ENCODE data around the gene COX14.
"Not testable (repeated sequence)": the region's sequence is repeated elsewhere in the genome, so short reads cannot be mapped to it uniquely, and the experiment has no call there.

Gene COX14

GRCh38 chr12:50107416-50108268, 4.4 kb upstream of the COX14 start:
- DNase-seq (ENCODE audit: low spot score): no peak

DNA sequence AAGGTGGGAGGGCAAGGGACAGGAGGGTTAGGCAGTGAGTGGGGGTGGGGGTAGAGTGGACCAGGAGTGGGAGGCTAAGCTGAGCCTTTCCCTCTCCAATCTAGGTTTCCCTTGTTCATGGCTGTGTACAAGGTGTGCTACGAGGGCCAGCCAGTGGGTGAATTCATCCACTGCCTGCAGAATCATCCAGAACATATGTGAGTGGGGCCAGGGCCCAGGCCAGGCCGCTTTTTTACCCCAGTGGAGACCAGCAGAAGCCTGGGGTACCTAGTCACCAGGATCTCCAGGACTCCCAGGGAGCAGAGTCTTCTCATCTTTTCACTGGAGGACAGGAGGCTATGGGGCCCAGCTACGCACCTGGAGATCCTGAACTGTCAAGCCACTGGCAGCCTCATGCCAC, 2.7 kb upstream of the COX14 start:
- DNase-seq (ENCODE audit: low spot score): no peak

DNA sequence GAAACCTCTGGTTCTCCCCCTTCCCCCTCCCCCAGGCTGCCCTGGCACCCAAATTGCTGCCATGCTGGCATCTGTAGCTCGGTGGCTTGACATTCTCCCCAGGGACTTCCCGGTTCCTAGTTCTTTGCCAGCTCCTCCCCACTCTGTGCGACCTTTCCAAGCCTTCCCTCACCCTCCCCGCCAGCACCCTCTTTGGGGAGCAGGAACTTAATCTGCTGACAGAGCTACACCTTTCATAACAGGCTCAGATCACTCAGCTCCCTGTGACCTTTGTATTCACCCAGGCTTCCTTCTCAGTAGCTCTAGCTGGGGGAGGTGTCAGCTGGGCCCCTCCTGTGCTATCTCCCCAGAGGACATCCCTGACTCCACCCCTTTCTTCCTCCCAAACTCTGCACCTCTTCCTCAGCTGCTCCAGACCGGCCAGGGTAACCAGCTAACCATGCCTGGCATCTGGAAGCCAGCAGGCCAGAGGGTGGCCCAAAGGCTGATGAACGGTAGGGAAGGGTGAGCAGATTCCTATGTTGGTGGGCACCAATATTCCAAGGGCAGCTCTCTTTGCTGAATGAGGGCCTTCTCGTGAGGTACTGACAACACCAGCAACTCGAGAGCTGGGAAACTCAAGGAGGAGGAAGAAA, 1.8 kb upstream of the COX14 start:
- DNase-seq (ENCODE audit: low spot score): peak; percentile 46

DNA sequence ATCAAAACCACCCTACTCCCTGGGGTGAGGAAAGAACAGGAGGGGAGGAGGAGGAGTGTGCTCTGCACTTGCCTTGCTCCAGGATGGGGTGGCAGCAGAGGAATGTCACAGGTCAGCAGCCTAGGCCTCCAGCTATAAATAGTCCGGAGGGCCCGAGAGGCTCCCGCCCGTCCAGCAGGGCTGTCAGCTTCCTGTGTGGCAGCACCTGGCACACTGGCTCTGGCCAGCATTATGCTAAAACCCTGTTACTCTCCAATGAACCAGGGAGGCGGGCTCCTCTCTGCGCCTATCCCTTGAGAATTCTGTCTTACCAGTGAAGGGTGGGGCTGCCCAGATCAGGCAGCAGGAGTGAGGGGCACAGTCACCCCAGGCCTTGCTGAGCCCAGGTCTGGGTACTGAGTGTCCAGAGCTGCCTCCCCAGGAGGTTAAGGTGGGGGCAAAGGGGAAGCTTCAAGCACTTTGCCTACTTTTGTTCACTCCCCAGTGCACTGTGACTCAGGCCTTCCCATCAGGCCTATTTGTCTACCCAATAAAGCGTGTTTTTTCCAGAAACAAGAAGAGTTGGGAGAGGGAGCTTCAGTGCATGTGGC, 1.2 kb upstream of the COX14 start:
- DNase-seq (ENCODE audit: low spot score): peak; percentile 45

GRCh38 chr12:50111395-50111692, 692 bp upstream of the COX14 start:
- no peak for DNase-seq (ENCODE audit: low spot score)

DNA sequence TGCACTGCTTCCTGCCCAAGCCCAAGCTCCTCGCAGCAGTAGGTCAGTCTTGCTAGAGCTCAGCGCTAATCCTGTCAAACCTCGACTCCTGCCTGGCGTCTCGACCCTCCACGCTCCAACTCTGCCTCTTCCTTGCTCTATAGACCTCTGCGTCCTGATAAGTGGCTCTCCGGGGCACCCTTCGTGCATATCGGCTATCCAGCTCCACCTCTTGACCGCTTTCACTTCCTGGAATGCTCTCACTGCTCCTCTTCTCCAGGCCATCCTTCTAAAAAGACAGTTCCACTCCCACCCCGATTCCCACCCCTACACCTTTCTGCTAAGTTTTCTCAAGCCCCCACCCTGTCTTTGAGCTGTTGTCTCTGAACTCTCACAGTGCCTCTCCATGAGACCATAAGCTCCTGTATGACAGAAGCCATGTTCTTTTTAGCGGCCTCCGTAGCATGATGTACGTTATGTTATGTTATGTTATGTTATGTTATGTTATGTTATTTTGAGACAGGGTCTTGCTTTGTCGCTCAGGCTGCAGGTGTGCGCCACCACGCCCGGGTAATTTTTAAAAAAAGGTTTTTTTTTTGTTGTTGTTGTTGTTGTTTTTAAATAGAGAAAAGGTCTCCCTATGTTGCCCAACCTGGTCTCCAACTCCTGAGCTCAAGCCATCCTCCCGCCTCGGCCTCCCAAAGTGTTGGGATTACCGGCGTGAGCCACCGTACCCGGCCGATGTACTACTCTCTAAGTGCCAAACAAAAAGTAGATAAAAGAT, 601 bp downstream of the COX14 start:
- DNase-seq (ENCODE audit: low spot score): peak; percentile 63

- DNase-seq (ENCODE audit: low spot score): no peak
These were observed 5.1 kb downstream of the COX14 start for GRCh38 chr12:50117057-50117622.

DNA sequence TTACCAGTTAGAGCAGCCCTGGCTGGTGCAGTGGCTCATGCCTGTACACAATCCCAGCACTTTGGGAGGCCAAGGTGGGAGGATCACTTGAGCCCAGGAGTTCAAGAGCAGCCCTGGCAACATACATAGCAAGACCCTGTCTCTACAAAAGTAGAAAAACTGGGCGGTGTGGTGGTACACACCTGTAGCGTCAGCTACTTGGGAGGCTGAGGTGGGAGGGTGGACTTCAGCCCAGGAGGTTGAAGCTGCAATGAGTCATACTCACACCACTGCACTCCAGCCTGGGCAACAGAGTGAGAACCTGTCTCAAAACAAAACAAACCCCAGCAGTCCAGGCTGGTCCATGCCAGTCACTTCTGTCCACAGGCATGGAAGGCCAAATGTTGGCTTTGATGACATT, 7.4 kb downstream of the COX14 start:
- no peak for DNase-seq (ENCODE audit: low spot score)

DNA sequence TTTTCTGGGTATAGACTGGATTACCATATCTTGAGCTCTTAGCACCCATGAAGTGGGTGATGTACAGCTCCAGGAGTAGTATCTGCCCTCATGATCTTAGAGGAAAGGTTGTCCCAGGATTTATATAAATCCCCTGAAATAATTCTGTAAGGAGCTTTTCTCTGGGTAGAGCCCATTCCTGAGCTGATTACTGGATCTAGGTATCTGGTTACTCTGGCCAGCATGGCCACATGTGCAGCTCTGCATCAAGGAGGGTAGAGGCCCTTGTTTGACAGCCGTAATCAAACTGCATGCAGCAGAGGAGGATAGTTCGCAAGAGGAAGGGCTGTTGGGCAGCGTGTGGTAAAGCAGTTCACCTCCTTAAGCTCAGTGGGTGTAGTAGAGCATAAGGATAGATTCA, 8.5 kb downstream of the COX14 start:
- DNase-seq (ENCODE audit: low spot score): no peak

- DNase-seq (ENCODE audit: low spot score): no peak
These were observed 8.9 kb downstream of the COX14 start for GRCh38 chr12:50120953-50121352.

- DNase-seq (ENCODE audit: low spot score): no peak
These were observed 9.6 kb downstream of the COX14 start for GRCh38 chr12:50121641-50122040.

GRCh38 chr12:50123203-50123602, 11.2 kb downstream of the COX14 start:
- DNase-seq (ENCODE audit: low spot score): no peak

- no peak for DNase-seq (ENCODE audit: low spot score)
These were observed 15.5 kb downstream of the COX14 start for GRCh38 chr12:50127546-50127945.

DNA sequence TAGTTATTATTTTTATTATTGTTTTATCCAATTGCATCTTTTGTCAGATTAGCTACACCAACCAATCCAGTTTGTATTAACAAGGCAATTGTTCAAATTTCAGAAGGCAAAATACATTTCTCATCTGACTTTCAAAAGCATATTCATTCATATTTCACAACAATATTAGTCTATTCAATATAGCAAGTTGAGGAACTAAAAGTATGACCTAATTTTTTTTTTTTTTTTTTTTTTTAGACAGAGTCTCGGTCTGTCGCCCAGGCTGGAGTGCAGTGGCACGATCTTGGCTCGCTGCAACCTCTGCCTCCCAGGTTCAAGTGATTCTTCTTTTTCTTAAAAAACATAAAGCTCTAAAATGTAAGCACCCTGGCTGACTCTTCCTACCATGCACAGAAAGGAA, 17.3 kb downstream of the COX14 start:
- no peak for DNase-seq (ENCODE audit: low spot score)

DNA sequence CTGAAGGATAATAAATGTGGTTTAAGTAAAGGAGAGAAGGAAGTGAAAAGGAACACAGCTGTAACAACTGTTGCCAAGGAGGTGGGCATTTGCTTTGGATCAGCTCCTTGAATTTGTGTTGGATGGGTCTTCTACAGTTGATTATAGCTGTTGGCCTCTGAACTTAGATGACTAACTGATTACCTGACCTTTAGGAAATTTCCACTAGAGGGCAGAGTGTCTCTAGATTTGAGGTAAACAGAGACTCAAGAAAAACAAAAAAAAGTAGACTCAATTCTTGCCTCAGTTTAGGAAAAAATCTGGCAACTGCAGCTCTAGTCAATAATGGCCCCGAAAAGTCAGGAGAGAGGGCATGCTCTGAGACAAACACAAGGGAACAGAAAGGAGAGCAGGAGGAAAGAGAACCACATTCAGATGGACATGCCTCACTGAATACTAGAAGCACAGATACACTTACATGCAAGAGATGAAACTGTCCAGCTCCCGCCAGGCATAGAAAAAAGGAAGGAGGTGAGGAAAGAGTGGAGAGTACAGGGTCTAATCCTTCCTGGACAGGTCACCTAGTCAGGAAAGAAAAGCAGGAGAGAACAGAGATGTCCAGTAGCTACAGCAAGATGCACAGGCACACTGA, 20.6 kb downstream of the COX14 start:
- peak; percentile 56 for DNase-seq (ENCODE audit: low spot score)

DNA sequence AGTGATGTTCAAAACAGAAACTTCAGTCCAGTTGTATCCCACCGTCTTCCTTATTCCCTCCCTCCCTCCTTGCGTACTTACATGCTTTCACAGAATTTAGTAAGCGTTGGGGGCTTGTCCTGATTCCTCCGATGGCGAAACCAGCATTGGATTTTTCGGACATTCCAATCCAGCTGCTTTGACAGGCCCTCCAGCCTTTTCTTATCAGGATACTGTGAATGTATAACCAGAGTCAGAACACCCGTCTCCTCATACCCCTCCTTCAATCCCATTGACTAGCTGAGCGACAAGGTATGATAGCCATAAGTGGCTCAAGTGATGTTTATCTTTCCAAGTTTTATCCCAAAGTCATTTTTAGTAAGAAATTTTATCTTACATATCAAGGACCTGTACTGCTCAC, 31.0 kb downstream of the COX14 start:
- no peak for DNase-seq (ENCODE audit: low spot score)

DNA sequence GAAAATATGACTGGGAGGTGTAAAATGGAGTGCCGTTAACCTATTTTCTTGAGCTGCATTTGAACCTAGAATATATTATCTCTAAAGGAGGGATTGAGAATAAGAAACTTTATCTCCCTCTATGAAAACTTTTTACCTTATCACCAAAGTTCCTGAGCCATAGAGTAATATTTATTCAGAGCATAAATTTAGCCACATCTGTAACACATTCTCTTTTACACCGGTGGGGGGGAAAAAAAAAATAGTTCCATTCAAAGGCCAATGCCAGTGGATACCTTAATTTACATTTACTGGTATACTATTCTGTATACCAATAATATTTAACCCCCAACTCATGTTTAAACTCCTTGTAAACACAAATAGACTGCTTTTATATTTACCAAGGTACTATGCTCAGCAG, 33.4 kb downstream of the COX14 start:
- no peak for DNase-seq (ENCODE audit: low spot score)

DNA sequence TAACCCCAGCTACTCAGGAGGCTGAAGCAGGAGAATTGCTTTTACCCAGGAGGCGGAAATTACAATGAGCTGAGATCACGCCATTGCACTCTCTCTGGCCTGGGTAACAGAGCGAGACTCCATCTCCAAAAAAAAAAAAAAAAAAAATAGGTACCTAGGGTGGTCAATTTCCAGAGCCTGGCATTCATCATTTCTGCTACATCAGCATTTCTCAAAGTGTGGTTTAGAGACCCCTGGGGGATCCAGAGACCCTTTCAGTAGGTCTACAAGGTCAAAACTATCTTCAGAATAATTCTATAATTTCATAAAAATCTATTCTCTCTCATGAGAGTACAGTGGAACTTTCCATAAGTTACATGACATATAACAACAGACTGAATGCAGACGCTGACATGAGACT, 35.2 kb downstream of the COX14 start:
- no peak for DNase-seq (ENCODE audit: low spot score)

DNA sequence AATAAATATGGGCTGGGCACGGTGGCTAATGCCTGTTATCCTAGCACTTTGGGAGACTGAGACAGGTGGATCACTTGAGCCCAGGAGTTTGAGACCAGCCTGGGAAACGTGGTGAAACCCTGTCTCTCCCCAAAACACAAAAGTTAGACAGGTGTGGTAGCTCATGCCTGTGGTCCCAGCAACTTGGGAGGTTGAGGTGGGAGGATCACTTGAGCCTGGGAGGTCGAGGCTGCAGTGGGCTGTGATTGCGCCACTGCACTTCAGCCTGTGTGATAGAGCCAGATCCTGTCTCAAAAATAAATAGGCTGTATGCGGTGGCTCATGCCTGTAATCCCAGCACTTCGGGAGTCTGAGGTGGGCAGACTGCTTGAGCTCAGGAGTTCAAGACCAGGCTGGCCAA, 36.0 kb downstream of the COX14 start:
- not testable (repeated sequence) for DNase-seq (ENCODE audit: low spot score)

GRCh38 chr12:50149311-50149710, 37.3 kb downstream of the COX14 start:
- DNase-seq (ENCODE audit: low spot score): no peak

- no peak for DNase-seq (ENCODE audit: low spot score)
These were observed 39.1 kb downstream of the COX14 start for GRCh38 chr12:50151047-50151687.
